HL-60/S4 treated with retinoic acid at 250 ng/mL for 4 days and 3 days (cell line): ENCODE results near the gene CRYBG1.
"Not testable (repeated sequence)": the region's sequence is repeated elsewhere in the genome, so short reads cannot be mapped to it uniquely, and the experiment has no call there.

Experiments used
- in situ Hi-C: fragments of 300-500 bp; cut with MboI; formaldehyde crosslinking; loops from 2 replicates; pipeline ENCODE4 v1.7.0; 2022; ENCODE audit warnings: low sequenced_read_pairs

The CRYBG1 gene

GRCh38 chr6:106569428-106569827, 208.9 kb downstream of the CRYBG1 start:
- in situ Hi-C loops: loop anchor here (10.0 to 25.0 kb wide), 2 partner anchors 235 to 418 kb away; no protein-coding TSS in a partner anchor

DNA sequence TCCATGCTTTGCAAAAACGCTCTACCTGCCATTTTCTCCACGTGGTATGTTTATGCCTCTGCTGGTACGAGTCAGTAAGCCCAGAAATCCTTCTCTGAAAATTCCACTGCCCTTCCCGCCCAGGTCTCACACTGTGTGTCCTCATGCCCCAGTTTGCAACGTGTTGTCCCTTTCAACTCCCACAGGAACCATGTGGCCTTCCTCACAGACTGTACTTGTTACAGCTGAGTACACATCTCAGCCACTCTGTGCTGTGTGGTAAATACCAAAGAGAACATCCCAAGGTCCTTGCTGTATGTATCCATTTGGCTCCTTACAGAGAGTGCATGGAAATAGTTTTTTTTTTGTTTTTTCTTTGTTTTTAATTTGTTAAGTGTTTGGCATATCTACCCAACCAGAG, 211.9 kb downstream of the CRYBG1 start:
- in situ Hi-C loops: loop anchor here (25.0 kb wide), 1 partner anchor 415 kb away; no protein-coding TSS in a partner anchor

- in situ Hi-C loops: loop anchor here (25.0 kb wide), 1 partner anchor 414 kb away; no protein-coding TSS in a partner anchor
These were observed 212.5 kb downstream of the CRYBG1 start for GRCh38 chr6:106572875-106573585.

DNA sequence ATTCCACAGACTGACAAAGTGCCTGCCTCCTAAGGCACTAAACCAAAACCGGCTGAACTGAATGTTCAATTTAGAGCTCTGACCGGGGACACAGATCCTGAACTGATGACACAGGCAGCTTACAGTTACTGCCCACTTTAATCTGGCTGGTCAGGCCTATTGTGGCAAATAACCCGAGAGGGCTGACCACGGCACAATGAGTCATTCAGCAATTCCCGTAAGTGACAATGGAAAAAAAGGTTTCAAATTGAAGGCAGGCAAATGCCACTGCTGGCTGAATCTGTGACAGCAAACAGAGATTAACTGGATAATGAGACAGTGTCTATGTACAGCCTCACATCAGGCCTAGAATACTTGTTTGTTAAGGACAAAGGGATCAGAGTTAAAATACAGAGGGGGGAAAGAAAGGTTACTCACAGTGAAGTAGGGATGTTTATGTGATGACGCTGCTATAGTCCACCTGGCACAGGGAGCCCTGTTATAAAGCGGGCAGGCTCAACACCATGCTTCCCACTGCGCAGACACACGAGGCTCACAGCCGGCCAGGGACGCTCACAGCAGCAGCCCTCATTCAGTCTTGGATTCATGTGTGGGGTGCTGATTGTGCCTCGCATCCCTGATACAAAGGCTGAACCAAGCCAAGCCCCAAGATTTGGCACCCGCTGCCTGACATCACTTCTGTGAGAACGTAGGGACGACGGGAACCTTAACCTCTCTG, 214.4 kb downstream of the CRYBG1 start:
- in situ Hi-C loops: loop anchor here (25.0 kb wide), 1 partner anchor 412 kb away; no protein-coding TSS in a partner anchor

GRCh38 chr6:106579281-106579680, 218.8 kb downstream of the CRYBG1 start:
- in situ Hi-C loops: no loop called here

- in situ Hi-C loops: no loop called here
These were observed 221.0 kb downstream of the CRYBG1 start for GRCh38 chr6:106581468-106581867.

DNA sequence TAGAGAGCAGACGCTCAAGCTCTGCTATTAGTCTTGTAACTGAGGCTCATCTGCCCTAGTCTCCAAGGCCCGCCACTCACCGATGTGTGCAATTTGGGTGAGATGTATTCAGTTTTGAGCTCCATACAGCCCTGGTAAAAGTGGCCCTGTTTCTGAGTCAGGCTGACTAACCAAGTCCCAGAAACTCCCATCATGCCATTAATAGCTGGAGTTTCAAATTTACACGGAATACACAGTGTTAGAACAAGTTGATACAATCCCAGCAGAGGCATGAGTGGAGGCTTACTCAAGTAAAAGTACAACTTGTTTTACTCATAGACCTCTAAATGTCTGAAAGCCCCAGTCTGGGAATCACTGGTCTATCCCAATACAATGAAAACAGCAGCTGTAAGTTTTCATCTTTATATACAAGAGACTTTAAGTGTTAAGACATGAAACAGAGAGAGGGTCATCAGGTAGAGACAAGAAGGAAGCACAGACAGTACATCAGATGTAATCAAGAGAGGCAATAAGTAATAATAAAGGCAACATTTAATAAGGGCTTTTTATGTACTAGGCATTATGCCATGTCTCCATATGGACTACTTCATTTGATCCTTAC, 226.4 kb downstream of the CRYBG1 start:
- in situ Hi-C loops: no loop called here

GRCh38 chr6:106588937-106589336, 228.4 kb downstream of the CRYBG1 start:
- in situ Hi-C loops: not testable (repeated sequence)

- in situ Hi-C loops: no loop called here
These were observed 230.8 kb downstream of the CRYBG1 start for GRCh38 chr6:106591111-106591825.

GRCh38 chr6:106599440-106599839, 238.9 kb downstream of the CRYBG1 start:
- in situ Hi-C loops: no loop called here

DNA sequence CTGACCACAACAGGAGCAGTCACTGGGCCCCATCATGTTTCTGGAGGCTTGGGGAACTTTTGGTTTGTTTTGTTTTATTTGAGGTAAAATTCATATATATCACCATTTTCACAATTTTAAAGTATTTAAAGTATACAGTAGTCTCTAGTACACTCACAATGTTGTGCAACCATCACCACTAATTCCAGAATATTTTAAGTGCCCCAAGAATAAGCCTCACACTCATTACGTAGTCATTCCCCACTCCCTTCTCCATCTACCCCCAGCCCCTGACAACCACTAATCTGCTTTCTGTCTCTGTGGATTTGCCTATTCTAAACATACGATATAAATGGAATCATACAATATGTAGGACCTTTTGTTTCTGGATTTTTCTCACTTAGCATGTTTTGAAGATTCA, 239.8 kb downstream of the CRYBG1 start:
- in situ Hi-C loops: no loop called here

- in situ Hi-C loops: no loop called here
These were observed 247.7 kb downstream of the CRYBG1 start for GRCh38 chr6:106608080-106608668.

GRCh38 chr6:106609699-106610098, 249.2 kb downstream of the CRYBG1 start:
- in situ Hi-C loops: no loop called here

- in situ Hi-C loops: no loop called here
These were observed 250.5 kb downstream of the CRYBG1 start for GRCh38 chr6:106611030-106611429.

DNA sequence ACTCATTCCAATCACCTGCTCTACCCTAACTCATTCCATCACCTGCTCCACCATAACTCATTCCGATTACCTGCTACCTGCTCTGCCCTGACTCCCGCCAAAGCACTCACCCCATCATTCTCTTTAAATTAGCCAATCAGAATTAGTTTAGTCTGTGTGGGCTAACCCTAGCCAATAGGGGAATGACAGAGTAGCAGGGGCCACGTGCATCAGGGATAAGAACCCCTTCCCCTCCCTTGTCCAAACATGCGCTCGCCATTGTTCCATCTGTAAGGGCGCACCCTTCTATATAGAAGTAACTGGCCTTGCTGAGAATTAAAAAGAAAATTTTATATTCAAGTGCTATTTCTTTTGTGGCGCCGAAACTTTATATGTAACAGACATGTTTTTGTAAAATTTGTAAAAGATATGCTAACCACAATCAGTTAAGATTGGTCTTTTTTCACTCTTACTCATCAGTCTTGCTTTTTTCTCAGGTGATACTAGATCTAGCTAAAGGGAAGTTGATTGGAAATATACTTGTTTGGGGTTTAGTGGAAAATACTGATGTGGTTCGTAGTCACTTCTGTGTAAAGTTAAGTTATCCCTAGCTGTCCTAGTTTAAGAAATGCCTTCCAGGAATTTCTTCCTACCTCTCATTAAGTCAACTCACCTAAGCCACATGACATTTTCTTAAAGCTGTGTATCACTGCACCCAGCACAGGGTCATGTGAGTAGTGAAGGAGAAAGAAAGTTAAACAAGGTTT, 252.3 kb downstream of the CRYBG1 start:
- in situ Hi-C loops: no loop called here

- in situ Hi-C loops: no loop called here
These were observed 253.1 kb downstream of the CRYBG1 start for GRCh38 chr6:106613590-106613989.

GRCh38 chr6:106614166-106614565, 253.6 kb downstream of the CRYBG1 start:
- in situ Hi-C loops: no loop called here

DNA sequence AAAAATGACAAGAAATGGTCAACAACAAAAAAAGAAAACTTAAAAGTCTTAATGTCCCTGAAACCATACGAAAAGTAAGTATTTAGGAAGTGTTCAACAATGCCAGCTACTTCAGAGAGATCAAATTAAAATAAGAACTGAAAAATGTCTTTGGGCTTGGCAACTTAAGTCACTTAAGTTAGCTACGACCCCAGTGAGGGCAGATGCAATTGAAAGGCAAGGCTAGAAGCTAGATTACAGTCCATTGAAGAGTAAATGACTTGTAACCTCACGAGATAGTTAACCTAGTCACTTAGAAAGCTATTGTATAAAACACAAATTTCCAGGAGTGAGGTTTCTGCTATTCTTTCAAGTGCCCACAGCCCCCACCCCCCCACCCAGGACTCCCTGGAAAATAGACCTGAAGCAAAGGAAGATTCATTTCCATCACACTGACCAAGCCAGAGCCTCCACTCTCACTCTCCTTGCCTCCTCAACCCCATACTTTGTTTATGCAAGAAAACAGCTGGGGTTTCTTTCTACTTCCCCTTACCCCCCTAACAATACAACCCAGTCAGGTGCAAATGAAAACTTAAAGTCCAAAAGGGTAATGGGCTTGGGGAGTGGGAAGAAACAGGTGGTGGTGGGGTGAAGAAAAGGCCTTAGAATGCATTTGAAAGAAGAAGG, 254.2 kb downstream of the CRYBG1 start:
- in situ Hi-C loops: no loop called here

DNA sequence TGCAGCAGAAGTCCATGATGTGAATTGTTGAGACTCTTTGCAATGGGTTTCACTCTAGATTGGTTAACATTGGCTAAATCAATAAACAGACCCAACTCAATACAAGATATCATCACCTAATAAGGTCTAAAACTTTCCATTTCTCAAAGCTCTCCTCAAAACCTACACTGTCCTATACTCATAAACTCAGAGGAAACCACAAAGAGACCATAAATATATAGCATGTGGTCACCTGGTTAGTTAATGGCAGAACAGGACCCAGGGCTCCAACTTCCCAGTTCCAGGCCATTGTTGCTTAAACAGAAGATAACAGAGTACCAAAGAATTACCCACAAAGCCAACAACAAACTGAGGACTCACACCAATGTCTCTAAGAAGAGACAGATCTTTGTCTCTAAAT, 256.8 kb downstream of the CRYBG1 start:
- in situ Hi-C loops: no loop called here
